ENCODE measurements around the gene CADPS2.

CADPS2 gene

DNA sequence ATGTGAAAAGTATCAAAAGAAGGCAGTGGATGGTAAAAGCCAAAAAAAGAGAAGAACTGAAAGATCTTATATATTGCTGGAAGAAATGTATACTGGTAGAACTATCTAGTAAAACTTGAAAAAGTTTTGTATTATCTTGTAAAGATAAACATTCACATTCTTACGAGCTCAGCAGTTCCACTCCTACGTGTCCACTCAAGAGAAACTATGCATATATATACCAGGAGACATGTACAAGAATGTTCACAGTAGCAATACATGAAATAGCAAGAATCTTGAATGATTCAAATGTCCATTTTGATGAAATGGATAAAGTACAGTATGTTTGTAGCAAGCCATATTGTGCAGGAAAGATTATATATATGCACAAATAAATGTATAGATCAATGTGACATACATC lies 342.4 kb downstream of the CADPS2 start:
- TF ChIP-seq EZH2phosphoT487 (IDR thresholded peaks at IDR 0.05; ENCODE audit: borderline replicate concordance): no peak
- TF ChIP-seq, protein P1, sequence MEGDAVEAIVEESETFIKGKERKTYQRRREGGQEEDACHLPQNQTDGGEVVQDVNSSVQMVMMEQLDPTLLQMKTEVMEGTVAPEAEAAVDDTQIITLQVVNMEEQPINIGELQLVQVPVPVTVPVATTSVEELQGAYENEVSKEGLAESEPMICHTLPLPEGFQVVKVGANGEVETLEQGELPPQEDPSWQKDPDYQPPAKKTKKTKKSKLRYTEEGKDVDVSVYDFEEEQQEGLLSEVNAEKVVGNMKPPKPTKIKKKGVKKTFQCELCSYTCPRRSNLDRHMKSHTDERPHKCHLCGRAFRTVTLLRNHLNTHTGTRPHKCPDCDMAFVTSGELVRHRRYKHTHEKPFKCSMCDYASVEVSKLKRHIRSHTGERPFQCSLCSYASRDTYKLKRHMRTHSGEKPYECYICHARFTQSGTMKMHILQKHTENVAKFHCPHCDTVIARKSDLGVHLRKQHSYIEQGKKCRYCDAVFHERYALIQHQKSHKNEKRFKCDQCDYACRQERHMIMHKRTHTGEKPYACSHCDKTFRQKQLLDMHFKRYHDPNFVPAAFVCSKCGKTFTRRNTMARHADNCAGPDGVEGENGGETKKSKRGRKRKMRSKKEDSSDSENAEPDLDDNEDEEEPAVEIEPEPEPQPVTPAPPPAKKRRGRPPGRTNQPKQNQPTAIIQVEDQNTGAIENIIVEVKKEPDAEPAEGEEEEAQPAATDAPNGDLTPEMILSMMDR (conservative IDR thresholded peaks at IDR 0.05; ENCODE audit: low read length): no peak
- no peaks in the 10 kb centered on the region for H4K20me1 ChIP-seq (ENCODE audit: insufficient read depth, low read length, poor library complexity, severe bottlenecking)
- no peaks in the 10 kb centered on the region for H3K4me1 ChIP-seq (ENCODE audit: insufficient read depth, low read length, poor library complexity, severe bottlenecking)
- H3K27me3 ChIP-seq (ENCODE audit: insufficient read depth, low read length, poor library complexity, severe bottlenecking): no peaks in the 10 kb centered on the region
- no peaks in the 10 kb centered on the region for H3K9me2 ChIP-seq (replicated peaks; ENCODE audit: low read depth, low read length)
- H3K36me3 ChIP-seq (ENCODE audit: insufficient read depth, low read length): no peaks in the 10 kb centered on the region
- no peak overlapping the region for H3K9ac ChIP-seq (ENCODE audit: low read depth, low read length, poor library complexity, severe bottlenecking)
- no peaks in the 10 kb centered on the region for H3K9me3 ChIP-seq (ENCODE audit: insufficient read depth, low read depth, low read length)
- no peak overlapping the region for H2AFZ ChIP-seq (ENCODE audit: low read length)
- H3F3A ChIP-seq (ENCODE audit: low read depth): no peaks in the 10 kb centered on the region
- no peaks in the 10 kb centered on the region for H3K79me2 ChIP-seq (ENCODE audit: insufficient read depth, low read length)
- no peak overlapping the region for H3K4me2 ChIP-seq (ENCODE audit: low read depth, low read length, poor library complexity, severe bottlenecking)
- H3K4me3 ChIP-seq (ENCODE audit: low read length, poor library complexity, severe bottlenecking): no peak overlapping the region

DNA sequence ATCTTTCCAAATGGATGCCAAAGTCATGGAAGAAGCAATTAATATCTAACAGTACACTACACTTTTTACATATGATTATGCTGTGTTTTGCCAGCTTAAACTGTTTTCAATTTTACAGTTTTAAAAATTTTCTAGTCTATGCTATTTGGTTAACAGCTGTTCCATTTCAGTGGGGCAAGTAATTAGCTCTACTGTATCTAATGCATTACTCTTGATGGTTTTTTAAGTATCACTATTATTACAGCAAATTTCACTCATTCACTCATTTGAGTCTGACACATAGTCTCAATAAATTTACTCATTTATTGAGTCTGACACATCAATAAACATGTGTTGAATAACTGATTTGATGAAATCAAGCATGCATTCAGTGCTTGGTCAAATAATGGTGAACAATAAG lies 343.1 kb downstream of the CADPS2 start:
- H3K4me1 ChIP-seq (ENCODE audit: insufficient read depth, low read length, poor library complexity, severe bottlenecking): no peaks in the 10 kb centered on the region
- H3K79me2 ChIP-seq (ENCODE audit: insufficient read depth, low read length): no peaks in the 10 kb centered on the region

DNA sequence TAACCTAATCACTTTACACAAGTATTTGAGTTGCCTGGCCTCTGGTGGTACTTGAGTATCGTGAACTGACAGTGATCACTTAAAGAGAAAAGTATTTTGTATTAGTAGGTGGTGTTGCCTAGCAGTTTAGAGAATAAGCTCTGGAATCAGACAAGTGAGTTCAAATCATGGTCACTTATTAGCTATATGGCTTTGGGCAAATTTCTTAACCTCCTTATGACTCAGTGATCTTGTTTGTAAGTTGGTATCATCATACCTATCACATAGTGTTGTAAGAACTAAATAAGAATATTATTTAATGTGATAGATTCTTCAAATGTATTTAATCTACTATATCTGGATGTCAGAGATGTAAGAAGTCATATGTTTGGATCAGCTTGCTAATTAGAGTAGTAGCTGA lies 351.2 kb downstream of the CADPS2 start:
- no peaks in the 10 kb centered on the region for H3F3A ChIP-seq (ENCODE audit: low read depth)
- no peaks in the 10 kb centered on the region for H3K36me3 ChIP-seq (ENCODE audit: insufficient read depth, low read length)
- H3K4me2 ChIP-seq (ENCODE audit: low read depth, low read length, poor library complexity, severe bottlenecking): no peak overlapping the region
- no peaks in the 10 kb centered on the region for H3K27me3 ChIP-seq (ENCODE audit: insufficient read depth, low read length, poor library complexity, severe bottlenecking)
- no peak overlapping the region for H3K4me3 ChIP-seq (ENCODE audit: low read length, poor library complexity, severe bottlenecking)
- no peak overlapping the region for H2AFZ ChIP-seq (ENCODE audit: low read length)
- H3K79me2 ChIP-seq (ENCODE audit: insufficient read depth, low read length): no peaks in the 10 kb centered on the region
- no peaks in the 10 kb centered on the region for H3K4me1 ChIP-seq (ENCODE audit: insufficient read depth, low read length, poor library complexity, severe bottlenecking)
- no peaks in the 10 kb centered on the region for H3K9me2 ChIP-seq (replicated peaks; ENCODE audit: low read depth, low read length)
- no peaks in the 10 kb centered on the region for H3K9me3 ChIP-seq (ENCODE audit: insufficient read depth, low read depth, low read length)
- H3K9ac ChIP-seq (ENCODE audit: low read depth, low read length, poor library complexity, severe bottlenecking): no peak overlapping the region
- TF ChIP-seq, protein P1 (conservative IDR thresholded peaks at IDR 0.05; ENCODE audit: low read length): no peak
- TF ChIP-seq EZH2phosphoT487 (IDR thresholded peaks at IDR 0.05; ENCODE audit: borderline replicate concordance): no peak
- H4K20me1 ChIP-seq (ENCODE audit: insufficient read depth, low read length, poor library complexity, severe bottlenecking): no peaks in the 10 kb centered on the region

More for the DNA sequence above, 343.1 kb downstream of the CADPS2 start:
- Histone ChIP-seq H3K9me3 (ENCODE audit: insufficient read depth, low read depth, low read length) (no peaks in the 10 kb centered on the region), H3K9me2 (replicated peaks; ENCODE audit: low read depth, low read length) (no peaks in the 10 kb centered on the region), H2AFZ (ENCODE audit: low read length) (no peak overlapping the region), H3K4me2 (ENCODE audit: low read depth, low read length, poor library complexity, severe bottlenecking) (no peak overlapping the region), H4K20me1 (ENCODE audit: insufficient read depth, low read length, poor library complexity, severe bottlenecking) (no peaks in the 10 kb centered on the region), H3K9ac (ENCODE audit: low read depth, low read length, poor library complexity, severe bottlenecking) (no peak overlapping the region), H3K4me3 (ENCODE audit: low read length, poor library complexity, severe bottlenecking) (no peak overlapping the region), H3F3A (ENCODE audit: low read depth) (no peaks in the 10 kb centered on the region), H3K27me3 (ENCODE audit: insufficient read depth, low read length, poor library complexity, severe bottlenecking) (no peaks in the 10 kb centered on the region), H3K36me3 (ENCODE audit: insufficient read depth, low read length) (no peaks in the 10 kb centered on the region)
- TF ChIP-seq, protein P1 (conservative IDR thresholded peaks at IDR 0.05; ENCODE audit: low read length): no peak

Measured in Loucy (cell line).